Esophagus squamous epithelium (tissue), 4 donors: Measurements from ENCODE around the gene CHRNB2.

Experiments
- CTCF ChIP-seq, 6 experiments: fragments of 450-650 bp in 4 of 6; fragments of 200-600 bp in 2 of 6; sonication (generic) in 2 of 6; IDR thresholded peaks; one replicate each; pipeline ENCODE4 v1.5.1; 2016 to 2019; ENCODE audit warnings: antibody characterized with exemption in 6 of 6, mild to moderate bottlenecking in 4 of 6, moderate library complexity in 4 of 6
- POLR2A ChIP-seq, 4 donors: fragments of 450-650 bp; IDR thresholded peaks; one replicate each; pipeline ENCODE4 v1.6.1; 2017; ENCODE audit warnings: antibody characterized with exemption in 4 of 4, mild to moderate bottlenecking in 4 of 4, moderate library complexity in 3 of 4

GRCh38 chr1:154589780-154590179 is 22.2 kb downstream of the CHRNB2 start:
- TF ChIP-seq CTCF (IDR thresholded peaks at IDR 0.05) (no peak), POLR2A (IDR thresholded peaks at IDR 0.05) (no peak)
